K562 (cell line): ENCODE results near the gene GALNT18. TPM values are rescaled to one million over a fixed set of nuclear protein-coding genes. Genes with fewer than 3 reads are reported as not detected.

ENCODE experiments used
- ATAC-seq: fragments of 200-7000 bp; cut with Tn5 transposase; 3 replicates; pipeline ENCODE4 v1.9.1; 2020; ENCODE audit warnings: moderate library complexity
- BruUV-seq: library from RNA; stranded (reverse); fragments of 400-500 nt; replicated peaks from 2 replicates; lab custom pipeline; 2021; lab: Mats Ljungman, UMichigan
- CTCF ChIA-PET: fragments of 300-600 bp; formaldehyde crosslinking; extraction: SDS; loops from one replicate; lab custom pipeline; 2021; ENCODE audit warnings: low intra/inter-chr PET ratio; lab: Yijun Ruan, JAX
- POLR2A ChIA-PET: fragments of 300-600, 350-650 bp; sonication (Branson Sonifier 250); formaldehyde crosslinking; extraction: SDS; loops from one replicate; lab custom pipeline; 2021; ENCODE audit warnings: antibody characterized with exemption, inconsistent platforms; lab: Yijun Ruan, JAX
- DNase-seq, 4 experiments: peaks; one replicate each; pipeline versions ENCODE4 v3.0.0 to v3.0.0-alpha.2; 2011 to 2018; ENCODE audit warnings: low spot score in 3 of 4, mixed read lengths in 3 of 4; ENCODE audit errors: extremely low read depth in 1 of 4
- FAIRE-seq: peaks from 2 replicates; lab custom pipeline; 2011; peaks lifted over from hg19 to GRCh38; lab: Jason Lieb, UNC
- H2AFZ ChIP-seq: 2 replicates; pipeline ENCODE4 v1.6.0; 2011; ENCODE audit warnings: low read depth, low read length, control low read depth, inconsistent platforms
- H3K27ac ChIP-seq: fragments of 200-600 bp; 3 replicates; pipeline ENCODE4 v1.8.0; 2011; ENCODE audit warnings: low read depth, mild to moderate bottlenecking, control low read depth, inconsistent platforms, low read length, moderate library complexity, mixed read lengths; ENCODE audit errors: extremely low read depth
- H3K27me3 ChIP-seq, 2 experiments: fragments of 300-600 bp in 1 of 2; 2 replicates in 1 of 2; 3 replicates in 1 of 2; pipeline versions ENCODE4 v1.6.0 to v1.8.0; 2011; ENCODE audit warnings: inconsistent platforms in 2 of 2, low read length in 2 of 2, mild to moderate bottlenecking in 1 of 2, mixed read lengths in 1 of 2, moderate library complexity in 1 of 2; ENCODE audit not compliant: control insufficient read depth in 2 of 2, insufficient read depth in 2 of 2
- H3K36me3 ChIP-seq: fragments of 300-600 bp; 3 replicates; pipeline ENCODE4 v1.8.0; 2011; ENCODE audit warnings: mild to moderate bottlenecking, low read length, inconsistent platforms; ENCODE audit not compliant: control insufficient read depth, insufficient read depth
- H3K4me1 ChIP-seq, 2 experiments: fragments of 200-600 bp in 1 of 2; replicated peaks in 1 of 2; 2 replicates in 1 of 2; 3 replicates in 1 of 2; pipeline versions ENCODE4 v1.5.1 to v1.8.0; 2011; ENCODE audit warnings: inconsistent platforms in 2 of 2, low read length in 2 of 2, mild to moderate bottlenecking in 1 of 2, mixed read lengths in 1 of 2, moderate library complexity in 1 of 2; ENCODE audit not compliant: control insufficient read depth in 2 of 2, insufficient read depth in 2 of 2
- H3K4me2 ChIP-seq: 2 replicates; pipeline ENCODE4 v1.6.1; 2011; ENCODE audit warnings: low read length, control low read depth, inconsistent platforms, mixed read lengths; ENCODE audit not compliant: insufficient read depth
- H3K4me3 ChIP-seq: fragments of 200-600 bp; sonication (generic), shearing (Covaris generic); 2 replicates; pipeline ENCODE4 v1.5.1; 2016; ENCODE audit warnings: control low read depth, inconsistent platforms
- H3K79me2 ChIP-seq: fragments of 200-600 bp; 3 replicates; pipeline ENCODE4 v1.8.0; 2011; ENCODE audit warnings: low read length, inconsistent platforms; ENCODE audit not compliant: control insufficient read depth, insufficient read depth
- H3K9ac ChIP-seq, 2 experiments: 2 replicates each; pipeline versions ENCODE4 v1.6.0 to v1.6.1; 2011; ENCODE audit warnings: low read depth in 2 of 2, low read length in 2 of 2, control low read depth in 1 of 2, inconsistent platforms in 1 of 2, mild to moderate bottlenecking in 1 of 2, mixed read lengths in 1 of 2; ENCODE audit not compliant: insufficient read depth in 1 of 2
- H3K9me1 ChIP-seq: one replicate; pipeline ENCODE4 v1.6.0; 2011; ENCODE audit warnings: inconsistent platforms, mild to moderate bottlenecking, low read length, moderate library complexity; ENCODE audit not compliant: control insufficient read depth, insufficient read depth
- H3K9me3 ChIP-seq: replicated peaks from 2 replicates; pipeline ENCODE4 v1.5.1; 2011; ENCODE audit warnings: low read depth, low read length, inconsistent platforms; ENCODE audit not compliant: control insufficient read depth, insufficient read depth
- H4K20me1 ChIP-seq: replicated peaks from 2 replicates; pipeline ENCODE4 v1.6.1; 2011; ENCODE audit warnings: low read length, inconsistent platforms, mixed read lengths; ENCODE audit not compliant: control insufficient read depth, insufficient read depth
- CGGBP1 ChIP-seq: fragments of 250-450 bp; sonication (Bioruptor Pico); IDR thresholded peaks from 2 replicates; pipeline ENCODE4 v1.9.0; 2021; ENCODE audit warnings: mild to moderate bottlenecking
- LEF1 ChIP-seq: fragments of 450-650 bp; IDR thresholded peaks from 2 replicates; pipeline ENCODE4 v1.6.1; 2016; ENCODE audit warnings: mild to moderate bottlenecking
- NFE2 ChIP-seq: IDR thresholded peaks from 2 replicates; pipeline ENCODE4 v1.6.1; 2014; ENCODE audit warnings: antibody characterized with exemption, low read depth
- RAD21 ChIP-seq, 2 experiments: fragments of 250-450 bp in 1 of 2; fragments of 450-650 bp in 1 of 2; sonication (Bioruptor Pico) in 1 of 2; formaldehyde crosslinking in 1 of 2; IDR thresholded peaks in 1 of 2; conservative IDR thresholded peaks in 1 of 2; 2 replicates each; pipeline versions ENCODE4 v1.4.0 to v1.8.0; 2020 to 2022; ENCODE audit warnings: mild to moderate bottlenecking in 2 of 2, moderate library complexity in 1 of 2
- TAL1 ChIP-seq: fragments of 450-650 bp; IDR thresholded peaks from 2 replicates; pipeline ENCODE4 v1.6.1; 2016; ENCODE audit warnings: mild to moderate bottlenecking
- ZBTB40 ChIP-seq, 2 experiments: fragments of 450-650 bp in 1 of 2; sonication (generic) in 1 of 2; formaldehyde crosslinking in 1 of 2; IDR thresholded peaks; 2 replicates each; pipeline versions ENCODE4 v1.7.1 to v1.9.0; 2016 to 2022; ENCODE audit warnings: inconsistent platforms in 1 of 2, mild to moderate bottlenecking in 1 of 2, missing genetic modification reagents in 1 of 2
- WGBS: fragments of 100-300 bp; shearing (Covaris generic); methylation state at CpG from one replicate; pipeline ENCODE4 v1.1.6; 2016; ENCODE audit warnings: low coverage, mixed read lengths; ENCODE audit not compliant: insufficient coverage; ENCODE audit errors: missing lambda C conversion rate; 5-methylcytosine and 5-hydroxymethylcytosine counted together
- in situ Hi-C: fragments of 300-500 bp; cut with MboI; formaldehyde crosslinking; loops from 4 replicates; pipeline ENCODE4 v1.15.0; 2018; ENCODE audit warnings: inconsistent platforms, mixed read lengths
- intact Hi-C: fragments of 100-400 bp; cut with micrococcal nuclease; formaldehyde crosslinking; loops from 2 replicates; pipeline ENCODE4 v1.14.2; 2022
- polyA plus RNA-seq, 8 experiments: library from polyadenylated mRNA; depleted of rRNA in 4 of 8; stranded (reverse) in 5 of 8; unstranded in 3 of 8; fragments of >200 nt; fragmentation: Nextera tagmentation in 2 of 8; fragmentation: Illumina TruSeq in 1 of 8; extraction: Ambion mirVana in 2 of 8; extraction: Trizol in 1 of 8; gene quantifications; 2 replicates each; pipeline versions ENCODE4 v1.2.1 to v1.2.3, GENCODE V29; 2011 to 2014; ENCODE audit warnings: inconsistent platforms in 1 of 8, missing spikeins in 1 of 8
- total RNA-seq, 7 experiments: library from RNA; depleted of rRNA in 6 of 7; stranded (reverse); fragments of >200 nt in 6 of 7; fragmentation: Illumina TruSeq in 2 of 7; extraction: Trizol in 2 of 7; gene quantifications; 2 replicates each; pipeline versions ENCODE4 v1.2.1 to v1.2.3, GENCODE V29; 2011 to 2021; ENCODE audit warnings: low replicate concordance in 1 of 7
- TF ChIP-seq, protein P1 (sequence below): fragments of 250-450 bp; sonication (Bioruptor Pico); IDR thresholded peaks from 2 replicates; pipeline ENCODE4 v1.5.0; 2021; ENCODE audit warnings: mild to moderate bottlenecking, borderline replicate concordance
- TF ChIP-seq, protein P2 (sequence below): sonication (generic); formaldehyde crosslinking; IDR thresholded peaks from 2 replicates; pipeline ENCODE4 v1.9.0; 2022; ENCODE audit warnings: mild to moderate bottlenecking, missing genetic modification reagents

GALNT18 gene
- total and polyA plus RNA-seq, 9 of the 15 experiments (the other 6 are each of a cell fraction or from before 2014, with no cell fraction given): not detected

DNA sequence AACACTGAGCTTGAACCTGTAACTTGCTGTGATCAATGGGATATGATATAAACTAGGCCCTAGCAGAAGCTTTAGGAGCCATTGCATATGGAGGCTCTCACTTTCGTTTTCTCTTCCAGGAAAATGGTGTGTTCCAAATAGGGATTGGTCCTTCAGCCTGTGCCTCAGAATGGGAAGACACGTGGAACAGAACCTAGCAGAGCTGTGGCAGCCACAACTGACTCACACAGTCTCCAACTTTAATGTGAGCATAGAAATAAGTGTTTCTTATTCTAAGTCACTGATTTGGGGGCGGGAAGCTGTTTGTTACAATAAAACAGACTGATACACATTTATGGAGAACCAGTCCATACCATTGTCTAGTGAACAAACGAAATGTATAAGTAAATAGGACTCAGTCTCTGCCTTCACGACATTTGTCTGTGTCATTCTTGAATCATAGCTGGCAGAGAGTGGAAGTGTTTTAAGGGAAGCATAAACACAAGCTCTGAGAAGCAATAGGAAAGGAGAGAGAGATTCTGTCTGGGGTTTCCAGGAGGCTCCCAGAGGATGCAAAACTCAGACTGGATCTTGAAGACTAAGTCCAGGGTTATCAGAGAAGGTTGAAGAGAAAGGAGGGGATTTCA lies 97.3 kb downstream of the GALNT18 start:
- Histone ChIP-seq H4K20me1 (no peaks in the 10 kb centered on the region), H2AFZ (no peak overlapping the region), H3K4me1 (no peaks in the 10 kb centered on the region), H3K4me3 (no peak overlapping the region), H3K27me3 (peaks cover 4 to 25% of the 10 kb centered on the region in 2 experiments; a peak in 3 of 5 replicates), H3K9ac (no peak overlapping the region), H3K79me2 (no peaks in the 10 kb centered on the region), H3K9me3 (no peaks in the 10 kb centered on the region), H3K4me2 (no peak overlapping the region), H3K9me1 (no peaks in the 10 kb centered on the region), H3K36me3 (no peaks in the 10 kb centered on the region), H3K27ac (no peak overlapping the region)
- FAIRE-seq (no peak), ATAC-seq (no peak), DNase-seq (no peak)
- POLR2A ChIA-PET: interaction anchor here (1.3 kb wide), 1 partner anchor 10 kb away, joined by 4 read pairs; no protein-coding TSS in a partner anchor
- WGBS: 0% methylated on average over 5 of the region's 5 CpGs
- BruUV-seq: no TSS peak
- intact Hi-C loops (no loop called here), in situ Hi-C loops (no loop called here)
- CTCF ChIA-PET: no interaction called here
- TF ChIP-seq, protein P1, sequence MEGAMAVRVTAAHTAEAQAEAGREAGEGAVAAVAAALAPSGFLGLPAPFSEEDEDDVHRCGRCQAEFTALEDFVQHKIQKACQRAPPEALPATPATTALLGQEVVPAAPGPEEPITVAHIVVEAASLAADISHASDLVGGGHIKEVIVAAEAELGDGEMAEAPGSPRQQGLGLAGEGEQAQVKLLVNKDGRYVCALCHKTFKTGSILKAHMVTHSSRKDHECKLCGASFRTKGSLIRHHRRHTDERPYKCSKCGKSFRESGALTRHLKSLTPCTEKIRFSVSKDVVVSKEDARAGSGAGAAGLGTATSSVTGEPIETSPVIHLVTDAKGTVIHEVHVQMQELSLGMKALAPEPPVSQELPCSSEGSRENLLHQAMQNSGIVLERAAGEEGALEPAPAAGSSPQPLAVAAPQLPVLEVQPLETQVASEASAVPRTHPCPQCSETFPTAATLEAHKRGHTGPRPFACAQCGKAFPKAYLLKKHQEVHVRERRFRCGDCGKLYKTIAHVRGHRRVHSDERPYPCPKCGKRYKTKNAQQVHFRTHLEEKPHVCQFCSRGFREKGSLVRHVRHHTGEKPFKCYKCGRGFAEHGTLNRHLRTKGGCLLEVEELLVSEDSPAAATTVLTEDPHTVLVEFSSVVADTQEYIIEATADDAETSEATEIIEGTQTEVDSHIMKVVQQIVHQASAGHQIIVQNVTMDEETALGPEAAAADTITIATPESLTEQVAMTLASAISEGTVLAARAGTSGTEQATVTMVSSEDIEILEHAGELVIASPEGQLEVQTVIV (CRISPR knock-in tag): no peak
- TF ChIP-seq NFE2 (no peak), RAD21 (CRISPR knock-in tag; conservative IDR thresholded peaks at IDR 0.05 in 1 of 2, IDR thresholded peaks at IDR 0.05 in 1 of 2) (no peak), TAL1 (no peak), ZBTB40 (IDR thresholded peaks at IDR 0.05) (no peak), ZBTB40 (CRISPR knock-in tag; IDR thresholded peaks at IDR 0.05) (no peak), LEF1 (no peak), CGGBP1 (CRISPR knock-in tag) (no peak)
- TF ChIP-seq, protein P2, sequence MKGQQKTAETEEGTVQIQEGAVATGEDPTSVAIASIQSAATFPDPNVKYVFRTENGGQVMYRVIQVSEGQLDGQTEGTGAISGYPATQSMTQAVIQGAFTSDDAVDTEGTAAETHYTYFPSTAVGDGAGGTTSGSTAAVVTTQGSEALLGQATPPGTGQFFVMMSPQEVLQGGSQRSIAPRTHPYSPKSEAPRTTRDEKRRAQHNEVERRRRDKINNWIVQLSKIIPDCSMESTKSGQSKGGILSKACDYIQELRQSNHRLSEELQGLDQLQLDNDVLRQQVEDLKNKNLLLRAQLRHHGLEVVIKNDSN (CRISPR knock-in tag): no peak
